ENCODE measurements around the gene KCNIP1.

Gene KCNIP1

DNA sequence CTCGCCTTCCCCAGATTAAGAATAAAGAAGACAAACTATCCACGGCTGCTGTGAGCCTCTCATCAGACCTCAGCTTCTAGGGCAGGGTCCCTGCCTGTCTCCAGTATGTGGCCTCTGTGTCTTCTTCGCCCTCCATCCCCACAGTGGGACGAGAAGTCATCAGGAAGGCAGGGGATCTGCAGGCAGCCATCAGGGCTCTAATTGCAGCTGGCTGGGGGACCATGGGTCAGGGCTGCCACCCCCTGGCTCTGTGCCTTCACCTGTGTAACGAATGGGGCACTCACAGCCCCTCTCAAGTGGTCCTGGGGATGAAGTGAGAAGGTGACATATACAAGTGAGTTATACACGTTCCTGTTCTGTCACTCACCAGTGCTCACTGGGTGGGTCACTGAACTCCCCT, 139.8 kb downstream of the KCNIP1 start:
- no peak for DNase-seq (ENCODE audit: low spot score)

DNA sequence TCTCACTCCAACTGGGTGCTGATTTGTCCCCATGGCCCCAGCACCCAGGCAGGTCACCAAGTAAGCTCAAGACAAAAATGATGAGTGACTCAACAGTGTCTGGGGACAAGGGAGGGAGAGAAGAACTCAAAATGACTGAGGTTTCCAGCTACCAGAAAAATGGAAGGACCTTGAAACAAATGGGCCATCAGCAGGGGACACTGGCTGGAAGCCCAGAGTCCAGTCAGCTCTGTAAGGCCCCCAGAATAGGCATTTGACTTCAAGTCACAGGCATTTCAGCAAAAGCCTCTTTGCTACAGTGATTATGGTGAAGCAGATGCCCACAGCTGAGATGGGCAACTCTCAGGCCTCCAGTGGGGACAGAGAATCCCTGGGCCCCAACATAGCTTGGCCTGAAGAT, 140.7 kb downstream of the KCNIP1 start:
- DNase-seq (ENCODE audit: low spot score): no peak

DNA sequence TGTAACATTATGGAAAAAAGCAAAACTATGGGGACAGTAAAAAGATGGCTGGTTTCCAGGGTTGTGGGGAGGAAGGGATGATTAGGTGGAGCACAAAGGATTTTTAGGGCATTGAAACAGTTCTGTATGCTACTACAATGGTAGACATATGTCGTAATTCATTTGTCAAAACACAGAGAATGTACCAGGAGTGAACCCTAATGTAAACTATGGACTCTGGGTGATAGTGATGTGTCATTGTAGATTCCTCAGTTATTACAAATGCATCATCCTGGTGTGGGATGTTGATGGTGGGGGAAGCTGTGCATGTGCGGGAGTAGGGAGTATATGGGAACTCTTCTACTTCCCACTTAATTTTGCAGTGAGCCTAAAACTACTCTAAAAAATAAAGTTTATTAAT, 144.7 kb downstream of the KCNIP1 start:
- DNase-seq (ENCODE audit: low spot score): no peak

DNA sequence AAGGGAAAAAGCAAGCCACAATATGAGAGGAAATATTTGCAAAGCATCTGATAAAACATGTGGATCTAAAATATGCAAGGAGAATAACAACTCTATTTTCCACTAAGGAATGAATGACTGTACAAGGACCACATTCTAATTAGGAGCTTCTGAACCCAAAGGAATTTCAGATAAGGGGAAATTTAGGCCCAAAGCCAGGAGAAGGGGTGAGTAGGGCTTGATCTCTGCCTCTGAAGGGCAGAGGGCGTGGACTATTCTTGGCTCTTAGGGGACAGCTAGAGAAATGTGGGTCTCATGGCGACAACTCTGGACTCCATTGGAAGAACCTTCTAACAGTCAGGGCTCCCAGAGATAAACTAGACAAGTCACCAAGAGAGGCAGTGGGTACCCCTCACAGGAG, 147.0 kb downstream of the KCNIP1 start:
- DNase-seq (ENCODE audit: low spot score): no peak

DNA sequence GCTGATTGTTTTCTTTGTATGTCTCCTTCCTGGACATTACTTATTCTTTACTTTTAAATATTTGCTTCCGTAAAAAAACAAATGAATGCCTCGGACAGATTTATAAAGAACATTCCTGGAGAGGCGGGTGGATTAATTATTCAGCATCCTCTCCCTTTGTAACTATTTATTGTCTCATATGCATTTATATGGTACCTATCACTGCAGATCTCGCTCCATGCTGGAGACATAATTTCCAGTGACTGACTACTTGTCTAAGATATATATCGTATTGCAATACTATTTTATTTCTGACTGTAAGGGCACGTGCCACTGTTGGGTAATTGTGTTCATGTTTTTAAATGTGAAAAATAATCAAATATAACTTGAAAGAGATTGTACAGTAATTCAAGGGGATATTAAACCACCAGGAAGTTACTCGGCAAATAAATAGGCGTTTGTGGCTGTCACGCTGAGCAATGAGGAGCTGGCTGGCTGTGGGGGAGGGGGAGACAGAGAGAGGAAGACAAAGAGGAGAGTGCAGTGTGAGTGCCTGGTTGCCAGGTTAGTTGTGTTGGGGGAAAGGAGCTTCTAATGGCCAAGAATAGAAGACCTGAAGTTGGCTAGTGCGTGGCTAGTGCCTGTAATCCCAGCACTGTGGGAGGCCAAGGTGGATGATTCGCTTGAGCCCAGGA, 147.9 kb downstream of the KCNIP1 start:
- DNase-seq (ENCODE audit: low spot score): no peak

DNA sequence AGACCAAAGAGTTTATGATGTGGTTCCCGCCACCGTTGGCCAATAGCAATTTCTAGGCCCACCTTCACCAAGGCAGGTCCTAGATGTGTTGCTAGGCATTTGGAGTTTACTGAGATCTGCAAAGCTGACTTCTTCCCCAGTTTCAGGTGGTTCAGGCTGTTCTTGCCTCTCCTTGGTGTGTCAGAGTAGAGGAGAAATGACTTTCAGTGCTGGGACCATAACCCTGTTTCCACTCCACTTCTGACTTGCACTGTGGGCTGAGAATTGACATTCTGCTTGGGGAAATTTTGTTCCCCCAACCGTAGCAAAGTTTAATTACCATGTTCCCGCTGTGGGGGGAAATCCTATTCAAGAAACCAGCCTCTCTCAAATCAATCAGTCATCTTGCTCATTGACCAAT, 151.7 kb downstream of the KCNIP1 start:
- no peak for DNase-seq (ENCODE audit: low spot score)

GRCh38 chr5:170655920-170656319, 152.1 kb downstream of the KCNIP1 start:
- no peak for DNase-seq (ENCODE audit: low spot score)

- no peak for DNase-seq (ENCODE audit: low spot score)
These were observed 152.5 kb downstream of the KCNIP1 start for GRCh38 chr5:170656346-170656745.

GRCh38 chr5:170660531-170660930, 156.7 kb downstream of the KCNIP1 start:
- no peak for DNase-seq (ENCODE audit: low spot score)

- no peak for DNase-seq (ENCODE audit: low spot score)
These were observed 159.1 kb downstream of the KCNIP1 start for GRCh38 chr5:170662966-170663365.

GRCh38 chr5:170678811-170679210, 175.0 kb downstream of the KCNIP1 start:
- DNase-seq (ENCODE audit: low spot score): no peak

GRCh38 chr5:170681013-170681433, 177.2 kb downstream of the KCNIP1 start:
- peak; percentile 81 for DNase-seq (ENCODE audit: low spot score)

GRCh38 chr5:170691657-170692056, 187.8 kb downstream of the KCNIP1 start:
- no peak for DNase-seq (ENCODE audit: low spot score)

DNA sequence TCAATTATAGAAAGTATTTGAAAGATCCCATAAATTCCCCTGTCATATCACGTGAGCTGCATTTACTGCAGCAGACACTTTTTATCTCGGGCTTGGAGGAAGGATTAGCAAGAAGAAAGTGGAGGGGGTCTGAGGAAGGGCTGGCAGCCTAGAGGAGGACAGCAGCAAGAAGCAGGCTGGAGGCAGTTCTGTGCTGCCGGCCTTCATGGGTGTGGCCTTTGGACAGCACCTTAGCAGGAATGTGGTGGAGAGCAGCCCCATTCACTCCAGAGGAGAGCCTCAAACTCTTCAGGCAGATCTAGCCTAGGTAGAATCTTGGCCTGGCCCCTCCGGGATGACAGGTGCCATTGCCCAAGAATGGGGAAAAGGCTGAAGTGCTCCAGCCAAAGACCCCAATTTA, 189.9 kb downstream of the KCNIP1 start:
- no peak for DNase-seq (ENCODE audit: low spot score)

GRCh38 chr5:170694911-170695310, 191.1 kb downstream of the KCNIP1 start:
- no peak for DNase-seq (ENCODE audit: low spot score)

- no peak for DNase-seq (ENCODE audit: low spot score)
These were observed 193.2 kb downstream of the KCNIP1 start for GRCh38 chr5:170697031-170697430.

- DNase-seq (ENCODE audit: low spot score): no peak
These were observed 196.7 kb downstream of the KCNIP1 start for GRCh38 chr5:170700503-170700902.

DNA sequence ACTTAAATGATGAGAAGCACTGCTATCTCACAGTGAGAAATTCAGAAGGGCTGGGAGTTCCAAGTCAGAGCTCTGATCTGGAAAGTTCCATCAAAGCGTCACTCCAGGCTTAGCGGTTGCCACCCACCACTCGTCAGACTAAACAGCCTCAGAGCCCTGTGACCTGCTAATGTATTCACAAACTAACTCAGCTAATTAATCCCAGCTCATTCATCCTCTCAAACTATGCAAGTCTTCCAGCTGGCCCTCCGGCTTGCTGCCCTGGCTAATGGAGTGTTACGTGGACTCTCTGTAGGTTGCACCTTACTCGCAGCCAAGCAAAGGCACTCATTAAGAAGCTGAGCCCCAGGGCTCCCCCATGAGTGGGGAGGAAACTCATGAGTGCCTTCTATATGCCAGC, 197.5 kb downstream of the KCNIP1 start:
- no peak for DNase-seq (ENCODE audit: low spot score)

DNA sequence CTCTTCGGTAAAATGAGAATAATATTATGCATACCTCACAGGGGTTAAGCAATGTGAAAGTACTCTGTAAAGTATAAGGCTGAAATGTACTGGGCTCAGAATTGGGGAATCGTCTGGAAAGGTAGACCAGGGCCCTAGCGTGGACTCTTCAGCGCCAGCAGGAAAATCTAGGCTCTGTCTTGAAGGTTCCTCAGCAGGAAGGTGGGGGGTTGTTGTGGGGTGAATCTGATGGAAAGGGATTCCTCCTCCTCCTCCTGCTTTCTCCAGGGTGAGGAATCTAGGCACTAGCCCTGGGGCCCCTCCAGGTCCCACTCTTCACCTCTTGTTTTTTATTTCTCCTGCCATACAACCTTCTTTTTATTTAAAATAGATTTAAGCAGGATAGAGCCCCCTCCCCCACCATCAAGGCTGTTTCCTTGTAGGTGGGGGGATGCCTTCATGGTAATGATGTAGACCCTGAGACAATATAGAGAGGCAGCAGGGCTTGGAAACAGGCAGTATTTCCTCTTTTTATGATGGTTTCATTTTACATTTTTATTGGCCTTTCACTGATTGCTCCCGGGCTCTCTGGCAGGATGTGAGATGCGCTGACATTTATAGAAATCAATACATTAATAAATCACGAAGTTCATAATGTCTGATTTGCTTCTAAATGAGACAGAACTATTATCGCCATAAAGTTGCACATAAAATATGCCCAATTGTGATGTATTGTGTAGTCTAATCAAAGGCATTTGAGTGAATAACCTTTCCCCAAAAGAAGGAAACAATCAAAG, 200.8 kb downstream of the KCNIP1 start:
- no peak for DNase-seq (ENCODE audit: low spot score)

DNA sequence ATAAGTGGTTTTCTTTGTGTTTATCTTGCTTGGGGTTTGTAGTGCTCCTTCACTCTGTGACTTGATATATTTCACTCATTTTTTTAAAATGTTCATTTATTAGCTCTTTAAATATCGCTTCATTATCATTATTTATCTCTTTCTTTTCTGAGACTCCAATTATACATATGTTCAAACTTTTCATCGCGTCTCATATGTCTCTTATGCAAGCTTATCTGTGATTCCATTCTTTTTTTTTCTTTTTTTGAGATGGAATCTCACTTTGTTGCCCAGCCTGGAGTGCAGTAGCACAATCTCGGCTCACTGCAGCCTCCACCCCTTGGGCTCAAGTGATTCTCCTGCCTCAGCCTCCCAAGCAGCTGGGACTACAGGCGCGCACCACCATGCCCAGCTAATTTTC, 205.8 kb downstream of the KCNIP1 start:
- no peak for DNase-seq (ENCODE audit: low spot score)

DNA sequence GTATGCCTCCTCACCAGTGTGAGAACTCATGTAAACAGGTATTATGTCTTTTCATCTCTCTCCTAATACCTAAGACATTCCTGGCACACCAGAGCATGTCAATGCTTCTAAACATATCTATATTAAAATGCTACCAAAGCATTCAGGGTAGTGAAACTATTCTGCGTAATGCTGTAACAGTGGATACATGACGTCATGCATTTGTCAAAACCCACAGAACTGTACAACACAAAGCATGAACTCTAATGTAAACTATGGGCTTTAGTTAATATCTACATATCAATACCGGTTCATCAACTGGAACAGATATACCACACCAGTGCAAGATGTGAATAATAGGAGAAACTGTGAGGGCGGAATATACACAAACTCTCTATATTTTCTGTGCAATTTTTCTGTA, 207.5 kb downstream of the KCNIP1 start:
- DNase-seq (ENCODE audit: low spot score): no peak

- no peak for DNase-seq (ENCODE audit: low spot score)
These were observed 211.3 kb downstream of the KCNIP1 start for GRCh38 chr5:170715141-170715540.

- DNase-seq (ENCODE audit: low spot score): no peak
These were observed 212.6 kb downstream of the KCNIP1 start for GRCh38 chr5:170716396-170716795.

DNA sequence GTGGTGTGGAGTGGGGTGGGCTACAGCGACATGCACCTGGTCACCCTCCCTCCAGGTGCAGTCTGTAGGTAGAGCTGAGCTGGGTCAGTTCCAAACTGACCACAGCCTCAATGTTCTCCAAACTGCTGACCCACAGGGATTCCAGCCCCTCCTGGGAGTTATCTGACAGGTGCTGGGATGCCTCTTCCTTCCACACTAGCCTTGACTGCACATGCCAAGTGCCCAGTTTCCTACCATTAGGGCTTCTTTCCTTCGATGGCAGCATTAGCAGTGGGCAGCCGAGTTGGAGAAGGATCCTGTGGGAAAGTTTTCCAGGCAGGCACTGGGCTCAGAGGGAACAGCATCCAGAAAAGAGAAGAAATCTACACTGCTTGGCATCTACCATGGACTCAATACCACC, 215.7 kb downstream of the KCNIP1 start:
- DNase-seq (ENCODE audit: low spot score): no peak
